Measurements from ENCODE around the gene NCAPD2. TPM values are rescaled to one million over a fixed set of nuclear protein-coding genes. Genes with fewer than 3 reads are reported as not detected.

The NCAPD2 gene
- total and polyA plus RNA-seq, 2 of the 4 experiments (the other 2 are of a cell fraction) = 35.6 to 57.9 TPM

DNA sequence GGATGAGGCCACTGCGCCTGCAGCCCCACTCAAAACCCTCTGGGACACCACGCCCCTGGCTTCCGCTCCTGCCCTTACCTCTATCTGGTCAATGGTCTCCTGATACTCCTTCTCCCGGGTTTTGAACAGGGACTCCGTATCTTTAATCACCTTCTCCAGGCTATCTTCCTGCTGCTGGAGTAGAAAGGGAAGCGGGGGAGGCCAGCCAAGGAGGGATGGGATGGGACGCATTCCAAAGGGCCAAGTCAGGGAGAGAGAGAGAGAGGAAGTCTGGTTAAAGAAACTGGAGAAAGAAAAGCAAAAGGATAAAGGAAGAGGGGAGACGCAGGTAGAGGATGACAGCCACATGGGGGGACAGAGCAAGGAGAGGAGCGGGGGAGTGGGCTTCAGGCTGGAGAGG, 54.1 kb downstream of the NCAPD2 start:
- Histone ChIP-seq H3K9me3 (ENCODE audit: control insufficient read depth, insufficient read depth, low read length) (no peaks in the 10 kb centered on the region), H3K27ac (ENCODE audit: insufficient read depth, low read length) (peak overlapping the region; percentile 100), H2BK5ac (ENCODE audit: low read depth, low read length, poor library complexity, severe bottlenecking) (peak overlapping the region; percentile 99), H3K4me3 (ENCODE audit: insufficient read depth, low read depth, low read length) (peak overlapping the region; percentile 32), H4K91ac (ENCODE audit: insufficient read depth, low read depth, low read length) (peak overlapping the region; percentile 95), H4K20me1 (ENCODE audit: insufficient read depth, low read length) (peaks cover 10% of the 10 kb centered on the region; the same call in 1 of the 2 replicates), H4K5ac (ENCODE audit: low read depth, low read length) (peak overlapping the region; percentile 98), H3K23ac (ENCODE audit: low read depth, low read length) (peak overlapping the region; percentile 98), H3K14ac (replicated peaks; ENCODE audit: low read depth, low read length) (peak overlapping the region; percentile 99), H3K18ac (ENCODE audit: low read depth, low read length) (peak overlapping the region; percentile 99), H2BK120ac (ENCODE audit: low read depth, low read length) (peak overlapping the region; percentile 92), H3K4me1 (ENCODE audit: control insufficient read depth, insufficient read depth, low read length) (peaks cover 44% of the 10 kb centered on the region), H3K79me1 (ENCODE audit: low read depth in 1 of 2, low read length in 2 of 2) (peaks cover 25 to 78% of the 10 kb centered on the region in 2 experiments), H2AFZ (replicated peaks; ENCODE audit: low read length, poor library complexity) (peak overlapping the region; percentile 84), H3K36me3 (ENCODE audit: control insufficient read depth, insufficient read depth, low read length) (peaks cover 26% of the 10 kb centered on the region), H3K27me3 (ENCODE audit: control insufficient read depth, insufficient read depth, low read length) (no peaks in the 10 kb centered on the region), H2AK9ac (replicated peaks; ENCODE audit: low read depth, low read length, poor library complexity) (peak overlapping the region; percentile 100), H3K56ac (ENCODE audit: extremely low read depth, insufficient read depth, low read length) (peak overlapping the region; percentile 94), H3K4ac (ENCODE audit: low read depth, low read length) (peak overlapping the region; percentile 99), H3K4me2 (ENCODE audit: low read depth, low read length) (peak overlapping the region; percentile 72), H2BK15ac (ENCODE audit: low read depth, low read length) (peak overlapping the region; percentile 97; the same call in 2 of the 3 replicates), H4K8ac (ENCODE audit: low read depth in 2 of 2, low read length in 2 of 2) (peak overlapping the region; percentile 83 to 99), H2AK5ac (ENCODE audit: low read depth, low read length) (peak overlapping the region; percentile 100), H2BK20ac (ENCODE audit: low read depth, low read length) (peak overlapping the region; percentile 97), H3K9ac (ENCODE audit: low read depth, low read length) (peak overlapping the region; percentile 54), H3K9me1 (ENCODE audit: insufficient read depth, low read length) (peaks cover 26% of the 10 kb centered on the region)
- intact Hi-C loops (cut with micrococcal nuclease) = loop anchor here (1.0 kb wide), 1 partner anchor 8 kb away; no protein-coding TSS in a partner anchor
- DNase-seq = peak; percentile 89
- WGBS, 2 experiments (ENCODE audit: extremely low coverage in 2 of 2, insufficient read length in 1 of 2) = no CpG with 5 or more reads among the region's 9 CpGs
- in situ Hi-C loops (cut with MboI; ENCODE audit: low sequenced_read_pairs) = loop anchor here (10.0 kb wide), 1 partner anchor 213 kb away; no protein-coding TSS in a partner anchor
- TSS peak; percentile 42 for BruUV-seq (replicated peaks)
- dilution Hi-C loops (cut with HindIII; ENCODE audit: low sequenced_read_pairs, unreplicated experiment) = no loop called here
- ATAC-seq (ENCODE audit: low read depth) = peak; percentile 69
- POLR2A ChIA-PET (ENCODE audit: unreplicated experiment) = interaction anchor here (0.7 to 0.9 kb wide), 2 partner anchors 10 to 14 kb away, joined by 4 to 11 read pairs; partner anchors contain the start of gene GAPDH
- CTCF ChIA-PET = interaction anchor here (0.8 kb wide), 1 partner anchor 124 kb away, joined by 3 read pairs; no protein-coding TSS in a partner anchor
- TF ChIP-seq FOS (IDR thresholded peaks at IDR 0.05; ENCODE audit: low read depth, low read length) (peak; percentile 71), MAZ (IDR thresholded peaks at IDR 0.05; ENCODE audit: borderline replicate concordance, low read depth, low read length) (peak; percentile 58), BHLHE40 (IDR thresholded peaks at IDR 0.05; ENCODE audit: low read depth, low read length) (no peak), SMC3 (IDR thresholded peaks at IDR 0.05; ENCODE audit: low read depth, low read length) (no peak)
- TF ChIP-seq, protein P1, sequence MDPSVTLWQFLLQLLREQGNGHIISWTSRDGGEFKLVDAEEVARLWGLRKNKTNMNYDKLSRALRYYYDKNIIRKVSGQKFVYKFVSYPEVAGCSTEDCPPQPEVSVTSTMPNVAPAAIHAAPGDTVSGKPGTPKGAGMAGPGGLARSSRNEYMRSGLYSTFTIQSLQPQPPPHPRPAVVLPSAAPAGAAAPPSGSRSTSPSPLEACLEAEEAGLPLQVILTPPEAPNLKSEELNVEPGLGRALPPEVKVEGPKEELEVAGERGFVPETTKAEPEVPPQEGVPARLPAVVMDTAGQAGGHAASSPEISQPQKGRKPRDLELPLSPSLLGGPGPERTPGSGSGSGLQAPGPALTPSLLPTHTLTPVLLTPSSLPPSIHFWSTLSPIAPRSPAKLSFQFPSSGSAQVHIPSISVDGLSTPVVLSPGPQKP (IDR thresholded peaks at IDR 0.05; ENCODE audit: borderline replicate concordance, low read depth, low read length) = no peak
